Osteocyte (in vitro differentiated cells): ENCODE results near the gene PCSK7. TPM values are rescaled to one million over a fixed set of nuclear protein-coding genes. Genes with fewer than 3 reads are reported as not detected.

Source experiments
- DNase-seq: peaks from one replicate; pipeline ENCODE4 v3.0.0; 2021; ENCODE audit warnings: mixed read lengths; ENCODE audit not compliant: unreplicated experiment; ENCODE audit errors: extremely low spot score
- H3K27ac Mint-ChIP-seq: one replicate; pipeline ENCODE4 v1.8.0; 2021; ENCODE audit warnings: mild to moderate bottlenecking, mixed read lengths; ENCODE audit not compliant: unreplicated experiment
- H3K27me3 Mint-ChIP-seq: one replicate; pipeline ENCODE4 v1.8.0; 2021; ENCODE audit warnings: mixed read lengths; ENCODE audit not compliant: unreplicated experiment
- H3K36me3 Mint-ChIP-seq: one replicate; pipeline ENCODE4 v1.8.0; 2021; ENCODE audit warnings: mixed read lengths; ENCODE audit not compliant: unreplicated experiment
- H3K4me1 Mint-ChIP-seq: one replicate; pipeline ENCODE4 v1.8.0; 2021; ENCODE audit warnings: mixed read lengths; ENCODE audit not compliant: unreplicated experiment
- H3K4me3 Mint-ChIP-seq: one replicate; pipeline ENCODE4 v1.8.0; 2021; ENCODE audit warnings: mild to moderate bottlenecking, moderate library complexity, mixed read lengths; ENCODE audit not compliant: unreplicated experiment
- H3K9me3 Mint-ChIP-seq: one replicate; pipeline ENCODE4 v1.8.0; 2021; ENCODE audit warnings: mixed read lengths; ENCODE audit not compliant: unreplicated experiment
- total RNA-seq: library from RNA; stranded (reverse); gene quantifications from 2 replicates; pipeline ENCODE4 v1.2.1, GENCODE V29; 2021
- TF ChIP-seq, protein P1 (sequence below): fragments of 200-600 bp; sonication (generic); IDR thresholded peaks from 2 replicates; pipeline ENCODE4 v1.5.0; 2021; ENCODE audit warnings: antibody characterized with exemption, mild to moderate bottlenecking, moderate library complexity

The PCSK7 gene
- total RNA-seq, 1 donor from 2014 or later, result 65.0 TPM

DNA sequence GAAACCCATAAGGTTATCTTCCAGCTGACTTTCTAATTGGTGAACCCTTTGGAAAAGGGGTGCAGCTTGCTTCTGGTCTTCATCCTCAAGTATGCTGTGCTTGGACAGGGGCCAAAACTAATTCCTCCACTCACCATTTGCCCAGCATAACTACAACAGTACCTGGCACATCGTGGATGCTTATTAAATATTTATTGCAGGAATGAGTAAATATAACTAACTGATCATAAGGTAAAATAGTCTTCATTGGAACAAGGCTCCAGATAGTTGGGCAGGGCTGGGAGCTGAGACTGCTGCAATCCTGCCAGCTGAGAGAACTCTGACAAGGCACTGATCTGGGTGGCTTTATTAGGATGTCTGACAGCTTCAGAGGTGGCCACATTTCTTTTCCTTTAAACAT is 55.7 kb downstream of the PCSK7 start:
- Mint-ChIP-seq H3K4me3 (no peak overlapping the region), H3K9me3 (no peaks in the 10 kb centered on the region), H3K4me1 (peaks cover 37% of the 10 kb centered on the region), H3K27ac (no peak overlapping the region), H3K36me3 (peaks cover 5% of the 10 kb centered on the region), H3K27me3 (no peaks in the 10 kb centered on the region)
- no peak for DNase-seq
- TF ChIP-seq, protein P1, sequence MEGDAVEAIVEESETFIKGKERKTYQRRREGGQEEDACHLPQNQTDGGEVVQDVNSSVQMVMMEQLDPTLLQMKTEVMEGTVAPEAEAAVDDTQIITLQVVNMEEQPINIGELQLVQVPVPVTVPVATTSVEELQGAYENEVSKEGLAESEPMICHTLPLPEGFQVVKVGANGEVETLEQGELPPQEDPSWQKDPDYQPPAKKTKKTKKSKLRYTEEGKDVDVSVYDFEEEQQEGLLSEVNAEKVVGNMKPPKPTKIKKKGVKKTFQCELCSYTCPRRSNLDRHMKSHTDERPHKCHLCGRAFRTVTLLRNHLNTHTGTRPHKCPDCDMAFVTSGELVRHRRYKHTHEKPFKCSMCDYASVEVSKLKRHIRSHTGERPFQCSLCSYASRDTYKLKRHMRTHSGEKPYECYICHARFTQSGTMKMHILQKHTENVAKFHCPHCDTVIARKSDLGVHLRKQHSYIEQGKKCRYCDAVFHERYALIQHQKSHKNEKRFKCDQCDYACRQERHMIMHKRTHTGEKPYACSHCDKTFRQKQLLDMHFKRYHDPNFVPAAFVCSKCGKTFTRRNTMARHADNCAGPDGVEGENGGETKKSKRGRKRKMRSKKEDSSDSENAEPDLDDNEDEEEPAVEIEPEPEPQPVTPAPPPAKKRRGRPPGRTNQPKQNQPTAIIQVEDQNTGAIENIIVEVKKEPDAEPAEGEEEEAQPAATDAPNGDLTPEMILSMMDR, result no peak

DNA sequence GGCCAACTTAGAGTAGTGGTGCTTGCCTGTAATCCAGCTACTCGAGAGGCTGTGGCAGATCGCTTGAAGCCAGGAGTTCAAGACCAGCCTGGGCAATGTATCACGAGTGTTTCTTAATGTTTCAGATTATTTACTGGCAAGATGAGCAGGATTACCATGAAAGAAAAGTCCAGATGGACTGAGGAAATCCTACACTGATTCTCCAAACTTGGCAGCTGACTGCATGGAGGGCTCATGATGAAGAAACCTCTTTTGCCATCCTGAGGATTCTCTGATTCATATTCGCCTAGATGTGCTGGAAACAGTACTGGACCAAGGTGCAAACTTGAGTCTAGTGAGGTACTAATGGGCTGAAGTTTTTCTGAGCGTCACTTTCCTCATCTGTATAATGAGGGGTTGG is 56.1 kb downstream of the PCSK7 start:
- Mint-ChIP-seq H3K27ac (no peak overlapping the region), H3K9me3 (no peaks in the 10 kb centered on the region), H3K4me1 (peaks cover 33% of the 10 kb centered on the region), H3K27me3 (no peaks in the 10 kb centered on the region), H3K4me3 (no peak overlapping the region), H3K36me3 (peaks cover 9% of the 10 kb centered on the region)
- DNase-seq, result no peak
- TF ChIP-seq, protein P1, result no peak

DNA sequence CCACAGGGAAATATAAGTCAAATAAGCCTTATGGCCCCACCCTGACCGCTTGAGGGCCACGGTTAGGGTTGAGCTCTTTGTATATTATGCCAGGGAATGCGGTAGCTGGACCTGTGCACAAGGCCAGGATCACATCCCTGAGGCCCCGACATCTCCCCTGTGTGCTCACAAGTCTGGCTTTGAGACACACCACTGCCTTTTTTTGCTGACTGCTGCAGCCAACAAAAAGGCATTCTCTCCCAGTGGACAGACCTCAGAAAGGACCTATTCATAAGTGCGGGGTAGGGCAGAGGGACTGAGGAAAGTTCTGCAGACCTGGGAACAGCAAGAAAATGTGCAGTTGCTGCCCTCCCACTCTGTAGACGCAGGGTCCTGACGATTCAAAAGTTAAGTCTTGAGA is 56.8 kb downstream of the PCSK7 start:
- no peak overlapping the region for H3K27ac Mint-ChIP-seq
- H3K36me3 Mint-ChIP-seq, result peaks cover 16% of the 10 kb centered on the region
- H3K9me3 Mint-ChIP-seq, result no peaks in the 10 kb centered on the region
- H3K4me1 Mint-ChIP-seq, result peaks cover 26% of the 10 kb centered on the region
- DNase-seq, result no peak
- TF ChIP-seq, protein P1, result no peak
- H3K27me3 Mint-ChIP-seq, result no peaks in the 10 kb centered on the region
- no peak overlapping the region for H3K4me3 Mint-ChIP-seq

DNA sequence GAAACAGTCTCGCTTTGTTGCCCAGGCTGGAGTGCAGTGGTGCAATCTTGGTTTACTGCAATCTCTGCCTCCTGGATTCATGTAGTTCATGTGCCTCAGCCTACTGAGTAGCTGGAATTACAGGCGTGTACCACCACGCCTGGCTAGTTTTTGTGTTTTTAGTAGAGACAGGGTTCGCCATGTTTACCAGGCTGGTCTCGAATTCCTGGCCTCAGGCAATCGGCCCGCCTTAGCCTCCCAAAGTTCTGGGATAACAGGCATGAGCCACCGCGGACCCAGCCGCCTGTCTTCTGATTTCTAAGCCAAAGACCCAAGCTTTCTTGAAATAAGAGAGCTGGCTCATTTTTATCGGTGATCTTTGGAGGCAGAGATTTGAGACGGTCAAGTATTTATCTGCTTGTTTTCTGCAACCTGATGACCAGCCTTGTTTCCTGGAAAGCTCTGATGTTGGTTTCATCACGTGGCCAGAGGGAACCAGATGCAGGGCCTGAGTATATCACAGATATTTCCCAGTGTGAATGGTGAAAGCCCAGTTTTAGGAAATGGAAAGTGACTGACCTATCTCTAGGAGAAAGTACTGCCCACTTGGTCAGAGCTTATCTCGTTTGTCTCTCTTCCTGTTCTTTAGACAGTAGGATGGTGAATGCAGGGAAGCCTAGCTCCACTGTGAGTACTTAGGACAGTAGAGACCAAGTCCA is 59.0 kb downstream of the PCSK7 start:
- no peak overlapping the region for H3K4me3 Mint-ChIP-seq
- H3K9me3 Mint-ChIP-seq, result no peaks in the 10 kb centered on the region
- H3K27ac Mint-ChIP-seq, result no peak overlapping the region
- H3K27me3 Mint-ChIP-seq, result no peaks in the 10 kb centered on the region
- DNase-seq, result no peak
- H3K4me1 Mint-ChIP-seq, result peaks cover 13% of the 10 kb centered on the region
- peaks cover 26% of the 10 kb centered on the region for H3K36me3 Mint-ChIP-seq
- TF ChIP-seq, protein P1, result no peak

DNA sequence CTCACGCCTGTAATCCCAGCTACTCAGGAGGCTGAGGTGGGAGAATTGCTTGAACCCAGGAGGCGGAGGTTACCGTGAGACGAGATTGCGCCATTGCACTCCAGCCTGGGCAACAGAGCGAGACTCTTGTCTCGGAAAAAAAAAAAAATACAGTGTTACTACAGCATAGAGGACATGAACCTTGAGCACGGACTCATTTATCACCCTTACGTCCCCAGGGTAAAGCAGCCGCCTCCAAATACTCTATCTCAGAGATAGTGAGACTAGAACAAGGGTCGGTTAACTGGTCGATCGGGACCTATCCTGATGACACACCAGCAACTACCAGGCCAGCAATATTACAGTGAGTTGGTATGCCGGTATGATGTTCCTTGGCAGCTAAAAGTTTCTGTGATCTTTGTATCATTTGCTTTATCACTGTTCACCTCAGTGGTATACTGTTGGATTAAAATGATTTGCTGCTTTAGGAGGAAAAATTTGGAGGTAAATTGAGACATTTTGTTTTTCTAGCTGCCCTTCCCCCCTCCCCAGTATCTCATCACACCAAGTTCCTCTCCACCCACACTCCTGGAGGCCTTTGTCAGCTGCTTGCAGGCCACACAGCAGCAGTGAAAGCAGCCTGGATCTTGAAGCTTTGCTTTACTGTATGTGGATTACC is 60.3 kb downstream of the PCSK7 start:
- H3K27me3 Mint-ChIP-seq, result no peaks in the 10 kb centered on the region
- H3K27ac Mint-ChIP-seq, result peak overlapping the region; percentile 67
- peaks cover 35% of the 10 kb centered on the region for H3K36me3 Mint-ChIP-seq
- H3K9me3 Mint-ChIP-seq, result no peaks in the 10 kb centered on the region
- TF ChIP-seq, protein P1, result no peak
- DNase-seq, result no peak
- H3K4me3 Mint-ChIP-seq, result no peak overlapping the region
- H3K4me1 Mint-ChIP-seq, result peaks cover 10% of the 10 kb centered on the region
